ENCODE data around the gene TPPP3. TPM values are rescaled to one million over a fixed set of nuclear protein-coding genes. Genes with fewer than 3 reads are reported as not detected.

Gene TPPP3
- total RNA-seq, 1 experiment from 2014 or later = 0.39 TPM

DNA sequence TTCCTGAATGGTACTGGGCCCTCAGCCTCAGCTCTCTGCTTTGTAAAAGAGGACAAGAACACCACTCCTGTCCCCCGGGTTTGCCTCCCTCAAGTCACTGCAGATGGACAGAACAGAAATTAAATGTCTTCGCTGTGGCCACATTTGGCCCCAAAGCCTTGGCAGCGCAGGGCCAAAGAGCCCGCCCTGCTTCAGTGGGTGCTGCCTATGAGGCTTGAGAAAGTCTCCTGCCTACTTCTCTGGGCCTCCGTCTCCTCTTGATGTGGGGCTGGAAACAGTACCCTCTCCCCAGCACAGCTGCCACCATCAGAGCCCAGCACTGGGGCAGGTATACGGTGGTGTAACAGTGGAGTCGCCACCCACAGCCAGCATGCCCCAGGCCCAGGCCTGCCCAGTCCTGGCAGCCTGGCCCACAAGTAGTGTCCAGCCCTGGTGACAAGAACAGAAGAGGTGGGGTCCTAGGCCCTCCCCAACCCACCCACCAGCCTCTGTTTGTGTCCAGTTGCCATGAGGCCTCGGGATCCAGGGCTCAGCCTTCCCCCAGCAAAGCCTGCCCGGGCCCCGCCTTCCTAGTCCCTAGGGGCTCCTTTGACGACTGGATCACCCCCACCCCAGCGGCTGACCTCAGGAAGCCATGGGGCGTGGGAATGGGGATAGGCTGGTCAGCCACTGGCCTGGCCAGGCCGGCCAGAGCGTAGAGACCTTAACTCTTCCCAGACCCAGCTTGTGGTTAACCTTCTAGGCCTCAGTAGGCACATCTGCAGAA, 3.9 kb upstream of the TPPP3 start:
- no peaks in the 10 kb centered on the region for H3K9me3 ChIP-seq
- H3K27me3 Mint-ChIP-seq (ENCODE audit: insufficient read depth, unreplicated experiment) = no peaks in the 10 kb centered on the region
- no peak for DNase-seq
- H3K27ac Mint-ChIP-seq (ENCODE audit: unreplicated experiment) = peak overlapping the region; percentile 87
- POLR2A ChIA-PET = no interaction called here
- BruUV-seq (replicated peaks) = no TSS peak
- H3K36me3 ChIP-seq (ENCODE audit: control insufficient read depth, insufficient read depth, low read length) = no peaks in the 10 kb centered on the region
- no peak for TF ChIP-seq CTCF (IDR thresholded peaks at IDR 0.05; ENCODE audit: insufficient read depth in 1 of 2, low read depth in 1 of 2, low read length in 1 of 2, severe bottlenecking in 1 of 2, unreplicated experiment in 1 of 2)
- H3K27me3 ChIP-seq (replicated peaks; ENCODE audit: control insufficient read depth, insufficient read depth, low read length) = no peaks in the 10 kb centered on the region
- H3K36me3 Mint-ChIP-seq (ENCODE audit: insufficient read depth, unreplicated experiment) = peaks cover 5% of the 10 kb centered on the region
- H3K4me3 ChIP-seq (ENCODE audit: low read depth, low read length) = no peak overlapping the region
- H3K4me3 Mint-ChIP-seq (ENCODE audit: unreplicated experiment) = peak overlapping the region; percentile 53
- CTCF ChIA-PET = no interaction called here
- intact Hi-C loops (cut with micrococcal nuclease; ENCODE audit: unreplicated experiment) = no loop called here
- H3K9me3 Mint-ChIP-seq (ENCODE audit: unreplicated experiment) = no peaks in the 10 kb centered on the region
- H3K4me1 Mint-ChIP-seq (ENCODE audit: low read depth, unreplicated experiment) = peaks cover 10% of the 10 kb centered on the region
- peaks cover 20% of the 10 kb centered on the region for H3K4me1 ChIP-seq

DNA sequence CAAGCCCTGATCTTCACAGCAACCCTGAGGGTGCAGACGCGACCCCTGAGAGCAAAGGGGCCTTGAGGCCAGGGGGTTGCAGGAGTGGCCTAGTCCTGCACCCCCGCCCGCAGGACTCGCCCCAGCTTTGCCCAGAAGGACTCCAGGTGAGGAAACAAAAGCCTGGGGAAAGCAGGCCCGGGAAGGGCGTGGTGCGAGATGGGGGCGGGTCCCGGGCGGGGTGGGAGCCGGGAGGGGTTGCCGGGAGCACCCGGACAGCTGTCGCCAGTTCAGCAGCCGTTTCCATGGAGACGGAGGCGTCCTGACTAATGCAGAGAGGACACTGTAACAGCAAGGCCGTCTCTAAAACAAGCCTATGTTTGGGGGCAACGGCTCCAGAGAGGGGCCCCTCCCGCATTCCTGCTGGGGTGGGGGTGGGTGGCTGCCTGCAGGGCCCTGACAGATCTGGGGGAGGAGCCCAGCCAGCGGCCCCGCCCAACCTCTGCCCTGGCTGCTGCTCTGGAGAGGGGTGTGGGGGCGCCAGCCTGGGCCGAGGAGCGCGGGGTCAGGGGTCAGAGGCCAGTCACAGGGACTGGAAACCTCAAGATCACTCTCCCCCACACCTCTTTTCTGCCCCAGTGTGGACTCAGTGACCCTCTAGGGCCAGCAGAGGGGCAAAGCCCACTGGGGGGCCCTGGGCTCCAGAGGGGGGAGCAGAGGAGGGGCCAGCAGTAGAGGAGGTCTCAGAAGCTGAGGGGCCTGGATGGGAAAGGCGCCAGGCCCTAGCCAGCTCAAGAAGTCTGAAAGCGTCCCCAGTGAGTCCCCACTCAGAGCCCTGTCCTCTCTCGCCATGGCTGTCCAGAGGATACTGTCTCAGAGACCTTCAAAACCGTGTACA, 3.1 kb upstream of the TPPP3 start:
- Mint-ChIP-seq H3K27ac (ENCODE audit: unreplicated experiment) (peak overlapping the region; percentile 87), H3K9me3 (ENCODE audit: unreplicated experiment) (no peaks in the 10 kb centered on the region), H3K4me3 (ENCODE audit: unreplicated experiment) (peak overlapping the region; percentile 53), H3K27me3 (ENCODE audit: insufficient read depth, unreplicated experiment) (no peaks in the 10 kb centered on the region), H3K4me1 (ENCODE audit: low read depth, unreplicated experiment) (peaks cover 7% of the 10 kb centered on the region), H3K36me3 (ENCODE audit: insufficient read depth, unreplicated experiment) (peaks cover 5% of the 10 kb centered on the region)
- no peak overlapping the region for H3K4me3 ChIP-seq (ENCODE audit: low read depth, low read length)
- BruUV-seq (replicated peaks) = no TSS peak
- DNase-seq = peak; percentile 89 to 95
- ChIA-PET POLR2A (interaction anchor here (0.7 to 1.1 kb wide), 2 partner anchors 8 to 34 kb away, joined by 7 to 9 read pairs; partner anchors contain the start of gene HSD11B2), CTCF (interaction anchor here (0.6 to 1.1 kb wide), 4 partner anchors 8 to 125 kb away, joined by 3 to 5 read pairs (median 4); partner anchors contain the start of gene HSD11B2)
- no peak for TF ChIP-seq CTCF (IDR thresholded peaks at IDR 0.05; ENCODE audit: insufficient read depth in 1 of 2, low read depth in 1 of 2, low read length in 1 of 2, severe bottlenecking in 1 of 2, unreplicated experiment in 1 of 2)
- H3K4me1 ChIP-seq = peaks cover 20% of the 10 kb centered on the region
- no peaks in the 10 kb centered on the region for H3K36me3 ChIP-seq (ENCODE audit: control insufficient read depth, insufficient read depth, low read length)
- no peaks in the 10 kb centered on the region for H3K9me3 ChIP-seq
- intact Hi-C loops (cut with micrococcal nuclease; ENCODE audit: unreplicated experiment) = no loop called here
- H3K27me3 ChIP-seq (replicated peaks; ENCODE audit: control insufficient read depth, insufficient read depth, low read length) = no peaks in the 10 kb centered on the region

- Histone ChIP-seq H3K27me3 (replicated peaks; ENCODE audit: control insufficient read depth, insufficient read depth, low read length) (no peaks in the 10 kb centered on the region), H3K4me1 (peaks cover 20% of the 10 kb centered on the region), H3K36me3 (ENCODE audit: control insufficient read depth, insufficient read depth, low read length) (no peaks in the 10 kb centered on the region), H3K4me3 (ENCODE audit: low read depth, low read length) (no peak overlapping the region), H3K9me3 (no peaks in the 10 kb centered on the region)
- no peak for TF ChIP-seq CTCF (IDR thresholded peaks at IDR 0.05; ENCODE audit: insufficient read depth in 1 of 2, low read depth in 1 of 2, low read length in 1 of 2, severe bottlenecking in 1 of 2, unreplicated experiment in 1 of 2)
- POLR2A ChIA-PET = interaction anchor here (0.7 to 1.1 kb wide), 2 partner anchors 9 to 35 kb away, joined by 7 to 9 read pairs; partner anchors contain the start of gene HSD11B2
- Mint-ChIP-seq H3K27ac (ENCODE audit: unreplicated experiment) (peak overlapping the region; percentile 87), H3K9me3 (ENCODE audit: unreplicated experiment) (no peaks in the 10 kb centered on the region), H3K4me3 (ENCODE audit: unreplicated experiment) (peak overlapping the region; percentile 53), H3K36me3 (ENCODE audit: insufficient read depth, unreplicated experiment) (peaks cover 5% of the 10 kb centered on the region), H3K27me3 (ENCODE audit: insufficient read depth, unreplicated experiment) (no peaks in the 10 kb centered on the region), H3K4me1 (ENCODE audit: low read depth, unreplicated experiment) (peaks cover 7% of the 10 kb centered on the region)
- no peak for DNase-seq
- CTCF ChIA-PET = interaction anchor here (0.6 to 1.1 kb wide), 4 partner anchors 9 to 126 kb away, joined by 3 to 5 read pairs (median 4); partner anchors contain the start of gene HSD11B2
- intact Hi-C loops (cut with micrococcal nuclease; ENCODE audit: unreplicated experiment) = no loop called here
- BruUV-seq (replicated peaks) = no TSS peak
Observed at GRCh38 chr16:67395458-67396158, 2.3 kb upstream of the TPPP3 start.

Measured in Caco-2 (cell line).